ENCODE data around the gene F7.
"Not testable (repeated sequence)": the region's sequence is repeated elsewhere in the genome, so short reads cannot be mapped to it uniquely, and the experiment has no call there.

F7 gene

DNA sequence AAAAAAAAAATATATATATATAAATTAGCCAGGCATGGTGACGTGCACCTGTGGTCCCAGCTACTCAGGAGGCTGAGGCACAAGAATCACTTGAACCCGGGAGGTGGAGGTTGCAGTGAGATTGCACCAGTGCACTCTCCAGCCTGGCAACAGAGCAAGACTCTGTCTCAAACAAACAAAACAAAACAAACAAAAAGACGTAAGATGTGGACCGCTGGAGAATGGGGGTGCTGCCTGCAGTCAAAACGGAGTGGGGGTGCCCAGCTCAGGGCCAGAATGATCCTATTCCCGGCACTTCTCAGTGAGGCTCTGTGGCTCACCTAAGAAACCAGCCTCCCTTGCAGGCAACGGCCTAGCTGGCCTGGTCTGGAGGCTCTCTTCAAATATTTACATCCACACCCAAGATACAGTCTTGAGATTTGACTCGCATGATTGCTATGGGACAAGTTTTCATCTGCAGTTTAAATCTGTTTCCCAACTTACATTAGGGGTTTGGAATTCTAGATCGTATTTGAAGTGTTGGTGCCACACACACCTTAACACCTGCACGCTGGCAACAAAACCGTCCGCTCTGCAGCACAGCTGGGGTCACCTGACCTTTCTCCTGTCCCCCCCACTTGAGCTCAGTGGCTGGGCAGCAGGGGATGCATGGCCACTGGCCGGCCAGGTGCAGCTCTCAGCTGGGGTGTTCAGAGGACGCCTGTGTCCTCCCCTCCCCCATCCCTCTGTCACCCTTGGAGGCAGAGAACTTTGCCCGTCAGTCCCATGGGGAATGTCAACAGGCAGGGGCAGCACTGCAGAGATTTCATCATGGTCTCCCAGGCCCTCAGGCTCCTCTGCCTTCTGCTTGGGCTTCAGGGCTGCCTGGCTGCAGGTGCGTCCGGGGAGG lies at the start of gene F7:
TSS of gene F7 (plus strand) at position 760 of the 889 bp plus-strand sequence. CDS start at position 811, 51 bp downstream.
- no peak for DNase-seq

DNA sequence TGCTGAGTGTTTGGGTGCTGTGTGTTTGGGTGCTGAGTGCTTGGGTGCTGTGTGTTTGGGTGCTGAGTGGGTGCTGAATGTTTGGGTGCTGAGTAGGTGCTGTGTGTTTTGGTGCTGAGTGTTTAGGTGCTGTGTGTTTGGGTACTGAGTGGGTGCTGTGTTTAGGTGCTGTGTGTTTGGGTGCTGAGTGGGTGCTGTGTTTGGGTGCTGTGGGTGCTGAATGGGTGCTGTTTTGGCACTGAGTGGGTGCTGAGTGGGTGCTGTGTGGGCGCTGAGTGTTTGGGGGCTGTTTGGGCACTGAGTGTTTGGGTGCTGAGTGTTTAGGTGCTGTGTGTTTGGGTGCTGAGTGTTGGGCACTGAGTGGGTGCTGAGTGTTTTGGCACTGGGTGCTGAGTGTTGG lies 48.5 kb upstream of the F7 start:
- no peak for DNase-seq

DNA sequence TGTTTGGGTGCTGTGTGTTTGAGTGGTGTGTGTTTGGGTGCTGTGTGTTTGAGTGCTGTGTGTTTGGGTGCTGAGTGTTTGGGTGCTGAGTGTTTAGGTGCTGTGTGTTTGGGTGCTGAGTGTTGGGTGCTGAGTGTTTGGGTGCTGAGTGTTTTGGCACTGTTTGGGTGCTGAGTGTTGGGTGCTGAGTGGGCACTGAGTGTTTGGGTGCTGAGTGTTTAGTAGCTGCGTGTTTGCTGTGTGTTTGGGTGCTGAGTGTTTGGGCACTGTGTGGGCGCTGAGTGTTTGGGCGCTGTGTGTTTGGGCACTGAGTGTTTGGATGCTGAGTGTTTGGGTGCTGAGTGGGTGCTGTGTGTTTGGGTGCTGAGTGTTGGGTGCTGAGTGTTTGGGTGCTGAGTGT lies 48.0 kb upstream of the F7 start:
- not testable (repeated sequence) for DNase-seq

DNA sequence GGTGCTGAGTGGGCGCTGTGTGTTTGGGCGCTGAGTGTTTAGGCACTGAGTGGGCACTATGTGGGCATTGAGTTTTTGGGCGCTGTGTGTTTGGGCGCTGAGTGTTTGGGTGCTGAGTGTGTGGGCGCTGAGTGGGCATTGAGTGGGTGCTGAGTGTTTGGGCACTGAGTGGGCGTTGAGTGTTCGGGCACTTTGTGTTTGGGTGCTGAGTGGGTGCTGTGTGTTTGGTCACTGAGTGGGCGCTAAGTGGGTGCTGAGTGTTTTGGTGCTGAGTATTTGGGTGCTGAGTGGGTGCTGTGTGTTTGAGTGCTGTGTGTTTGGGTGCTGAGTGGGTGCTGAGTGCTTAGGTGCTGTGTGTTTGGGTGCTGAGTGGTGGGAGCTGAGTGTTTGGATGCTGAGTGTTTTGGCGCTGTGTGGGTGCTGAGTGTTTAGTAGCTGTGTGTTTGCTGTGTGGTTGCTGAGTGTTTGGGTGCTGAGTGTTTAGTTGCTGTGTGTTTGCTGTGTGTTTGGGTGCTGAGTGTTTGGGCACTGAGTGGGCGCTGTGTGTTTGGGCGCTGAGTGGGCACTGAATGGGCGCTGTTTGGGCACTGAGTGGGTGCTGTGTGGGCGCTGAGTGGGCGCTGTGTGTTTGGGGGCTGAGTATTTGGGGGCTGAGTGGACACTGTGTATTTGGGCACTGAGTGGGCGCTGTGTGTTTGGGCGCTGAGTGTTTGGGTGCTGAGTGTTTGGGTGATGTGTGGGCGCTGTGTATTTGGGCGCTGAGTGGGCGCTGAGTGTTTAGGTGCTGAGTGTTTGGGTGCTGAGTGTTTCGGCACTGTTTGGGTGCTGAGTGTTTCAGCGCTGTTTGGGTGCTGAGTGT lies 47.2 kb upstream of the F7 start:
- DNase-seq: no peak

DNA sequence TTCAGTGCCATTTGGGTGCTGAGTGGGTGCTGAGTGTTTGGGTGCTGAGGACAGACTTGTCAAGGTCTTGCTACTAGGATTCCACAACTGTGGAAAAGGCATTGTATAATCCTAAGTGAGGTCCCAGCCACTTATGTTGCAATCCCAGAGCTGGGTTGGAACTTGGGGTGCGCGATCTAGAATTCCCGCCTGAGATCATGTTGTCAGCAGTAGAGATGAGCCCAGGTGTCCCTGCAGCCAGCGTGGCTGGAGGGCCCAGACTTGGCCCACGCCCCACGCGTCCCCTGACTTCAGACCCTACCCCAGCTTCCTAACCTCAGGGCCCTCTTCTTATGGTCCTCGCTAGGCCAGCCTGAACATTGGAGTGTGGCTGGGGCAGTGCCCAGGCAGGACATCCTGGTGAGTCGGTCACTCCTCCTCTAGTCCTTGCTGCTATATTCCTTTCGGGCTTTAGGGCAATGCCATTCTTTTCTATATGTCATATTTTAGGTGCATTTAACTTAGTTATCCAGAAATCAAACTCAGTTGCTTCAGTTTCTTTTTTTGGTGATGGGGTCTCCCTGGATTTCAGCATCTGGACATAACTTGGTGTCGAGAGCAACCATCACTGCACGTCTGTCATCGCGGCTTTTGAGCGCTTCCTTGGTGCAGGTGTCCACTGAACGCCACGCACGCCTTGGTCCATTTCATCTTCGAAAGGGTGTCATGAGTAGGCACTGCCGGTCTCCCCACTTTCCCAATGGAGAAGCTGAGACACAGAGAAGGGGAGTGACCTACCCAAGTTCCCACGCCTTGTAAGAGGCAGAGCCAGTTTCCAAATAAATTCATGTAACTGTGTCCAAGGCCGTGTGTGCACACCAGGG lies 46.4 kb upstream of the F7 start:
- DNase-seq: no peak

DNA sequence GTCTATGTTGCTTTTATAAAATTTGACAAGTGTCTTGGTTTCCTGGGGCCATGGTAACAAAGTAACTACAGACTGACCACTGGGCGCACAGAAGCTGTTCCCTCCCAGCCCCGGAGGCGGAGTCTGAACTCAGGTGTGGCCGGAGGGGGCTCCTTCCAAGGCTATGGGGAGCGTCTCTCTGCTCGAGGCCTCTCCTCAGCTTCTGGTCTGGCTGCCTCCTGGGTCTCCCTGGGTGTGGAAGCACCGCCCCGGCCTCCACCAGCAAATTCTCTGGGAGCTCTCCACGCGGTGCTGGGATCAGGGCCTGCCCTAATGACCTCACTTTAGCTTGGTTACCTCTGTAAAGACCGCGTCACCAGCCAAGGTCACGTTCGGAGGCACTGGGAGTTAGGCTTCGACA lies 45.7 kb upstream of the F7 start:
- no peak for DNase-seq

DNA sequence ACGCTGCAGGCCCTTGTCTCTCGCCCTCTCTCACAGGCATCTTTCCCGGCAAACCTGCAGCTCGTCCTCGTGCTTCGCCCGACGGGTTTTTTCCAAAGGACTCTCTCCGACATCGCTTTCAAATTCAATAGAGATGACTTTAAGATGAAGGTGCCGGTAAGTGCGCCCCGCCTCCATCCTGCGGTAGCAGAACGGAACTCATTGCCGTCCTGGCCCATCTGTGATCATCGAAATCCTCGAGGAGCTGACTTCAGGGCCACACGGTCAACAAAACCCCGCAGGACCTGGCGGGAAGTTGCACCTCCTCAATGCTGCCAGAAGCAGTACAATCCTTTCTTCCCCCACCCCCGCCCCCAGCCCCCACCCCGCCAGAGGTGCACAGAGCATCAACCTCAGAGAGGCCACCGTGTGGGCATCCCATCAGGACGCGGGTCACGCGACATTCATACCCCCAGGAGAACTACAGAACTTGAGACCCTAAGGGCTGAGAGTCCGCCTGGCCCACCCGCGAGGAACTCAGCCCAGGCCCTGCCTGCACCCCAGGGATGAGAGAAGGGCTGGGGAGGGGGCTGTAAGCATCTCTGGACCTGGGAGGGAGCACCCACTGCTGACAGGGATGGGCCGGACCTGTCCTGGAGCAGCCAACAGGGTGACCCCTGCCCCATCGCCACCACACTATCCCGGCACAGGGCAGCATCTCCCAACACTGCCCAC lies 44.9 kb upstream of the F7 start:
- no peak for DNase-seq

DNA sequence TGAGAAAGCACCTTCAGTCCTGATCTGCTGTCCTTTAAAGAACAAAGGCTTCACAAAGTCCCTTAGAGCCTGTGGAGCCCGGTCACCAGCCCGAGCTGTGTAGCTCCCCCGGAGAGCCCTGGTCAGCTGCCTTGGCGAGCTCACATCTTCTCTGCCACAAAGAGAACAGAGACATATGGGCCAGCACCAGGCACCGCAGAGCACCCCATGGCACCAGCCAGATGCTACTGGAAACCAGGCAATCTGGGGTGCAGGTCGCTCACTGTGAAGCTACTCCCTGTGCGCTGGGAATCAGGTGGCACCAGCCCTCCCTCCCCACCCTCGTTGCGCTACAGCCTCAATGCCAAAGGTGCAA lies 44.3 kb upstream of the F7 start:
- no peak for DNase-seq

DNA sequence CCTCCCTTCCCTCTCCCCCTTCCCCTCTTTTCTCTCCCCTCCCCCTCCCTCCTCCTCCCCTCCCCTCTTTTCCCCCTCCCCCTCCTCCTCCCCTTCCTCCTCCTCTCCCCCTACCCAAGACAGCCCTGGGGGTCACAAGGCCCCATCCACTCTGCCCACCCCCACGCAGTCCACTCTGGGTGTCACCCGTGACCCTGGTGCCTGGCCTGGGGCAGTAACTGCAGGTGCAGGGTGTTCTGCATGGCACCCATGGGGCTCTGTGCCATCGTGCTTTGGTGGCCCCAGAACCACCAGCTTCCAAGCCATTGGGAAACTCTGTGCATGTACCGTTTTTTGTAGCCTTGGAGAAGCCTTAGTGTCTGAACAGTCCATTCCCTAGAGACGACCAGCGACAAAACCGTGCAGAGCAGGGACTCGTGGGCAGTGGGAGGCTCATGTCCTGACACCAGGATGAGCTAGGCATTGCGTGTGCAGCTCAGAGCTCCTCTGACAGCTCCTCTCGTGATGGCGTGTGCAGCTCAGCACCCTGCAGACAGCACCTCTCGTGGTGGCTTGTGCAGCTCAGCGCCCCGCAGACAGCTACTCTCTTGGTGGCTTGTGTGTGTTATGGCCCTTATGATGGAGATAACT lies 43.7 kb upstream of the F7 start:
- no peak for DNase-seq

DNA sequence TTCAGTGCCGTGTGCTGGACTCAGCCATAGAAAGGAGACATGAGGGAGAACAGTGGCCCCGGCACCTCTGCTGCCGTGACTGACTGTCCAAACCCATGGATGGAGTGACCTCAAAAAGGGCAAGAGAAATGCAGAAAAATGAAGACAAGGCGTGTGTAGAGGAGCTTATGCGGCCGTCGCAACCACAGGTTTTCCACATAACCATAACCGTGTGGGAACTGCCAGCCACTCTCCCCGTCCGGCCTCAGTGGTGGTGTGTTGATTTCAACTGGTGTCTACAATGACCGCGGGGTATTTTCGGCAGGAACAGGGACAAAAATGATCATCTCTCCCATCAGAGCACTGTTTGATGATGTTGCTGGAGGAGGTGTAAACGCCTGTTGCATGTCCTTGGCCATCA lies 42.9 kb upstream of the F7 start:
- no peak for DNase-seq

DNA sequence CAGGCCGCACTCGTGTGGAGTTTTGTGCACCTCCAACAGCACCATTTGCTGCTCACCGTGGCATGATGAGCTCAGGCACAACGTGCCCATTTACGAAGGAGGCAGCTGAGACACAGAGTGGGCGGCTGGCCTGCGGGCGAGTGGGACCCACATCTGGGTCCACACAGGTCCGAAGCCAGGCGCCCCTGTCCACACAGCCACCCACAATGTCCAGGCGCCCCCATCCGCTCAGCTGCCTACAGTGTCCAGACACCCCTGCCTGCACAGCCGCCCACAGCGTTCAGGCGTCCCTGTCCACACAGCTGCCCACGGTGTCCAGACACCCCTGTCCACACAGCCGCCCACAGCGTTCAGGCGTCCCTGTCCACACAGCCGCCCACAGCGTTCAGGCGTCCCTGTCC lies 42.5 kb upstream of the F7 start:
- no peak for DNase-seq

DNA sequence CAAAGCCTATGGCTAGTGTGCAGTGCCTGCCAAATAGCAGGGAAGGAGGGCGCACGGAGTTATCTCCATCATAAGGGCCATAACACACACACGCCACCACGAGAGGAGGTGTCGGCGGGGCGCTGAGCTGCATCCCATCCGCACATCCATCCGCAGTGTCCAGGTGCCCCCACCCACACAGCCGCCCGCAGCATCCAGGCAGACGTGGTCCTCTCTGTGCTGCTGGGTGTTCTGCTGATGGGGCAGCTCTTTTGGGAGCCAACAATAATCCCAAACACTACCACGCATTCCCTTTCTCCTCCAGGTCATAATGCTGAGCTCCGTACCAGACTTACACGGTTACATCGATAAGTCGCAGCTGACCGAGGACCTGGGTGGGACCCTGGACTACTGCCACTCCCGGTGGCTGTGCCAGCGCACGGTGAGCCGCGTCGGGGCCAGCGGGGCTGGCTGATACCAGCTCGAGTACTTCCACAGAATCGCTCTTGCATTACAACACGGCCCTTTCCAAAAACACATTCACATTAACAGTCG lies 41.5 kb upstream of the F7 start:
- DNase-seq: no peak

DNA sequence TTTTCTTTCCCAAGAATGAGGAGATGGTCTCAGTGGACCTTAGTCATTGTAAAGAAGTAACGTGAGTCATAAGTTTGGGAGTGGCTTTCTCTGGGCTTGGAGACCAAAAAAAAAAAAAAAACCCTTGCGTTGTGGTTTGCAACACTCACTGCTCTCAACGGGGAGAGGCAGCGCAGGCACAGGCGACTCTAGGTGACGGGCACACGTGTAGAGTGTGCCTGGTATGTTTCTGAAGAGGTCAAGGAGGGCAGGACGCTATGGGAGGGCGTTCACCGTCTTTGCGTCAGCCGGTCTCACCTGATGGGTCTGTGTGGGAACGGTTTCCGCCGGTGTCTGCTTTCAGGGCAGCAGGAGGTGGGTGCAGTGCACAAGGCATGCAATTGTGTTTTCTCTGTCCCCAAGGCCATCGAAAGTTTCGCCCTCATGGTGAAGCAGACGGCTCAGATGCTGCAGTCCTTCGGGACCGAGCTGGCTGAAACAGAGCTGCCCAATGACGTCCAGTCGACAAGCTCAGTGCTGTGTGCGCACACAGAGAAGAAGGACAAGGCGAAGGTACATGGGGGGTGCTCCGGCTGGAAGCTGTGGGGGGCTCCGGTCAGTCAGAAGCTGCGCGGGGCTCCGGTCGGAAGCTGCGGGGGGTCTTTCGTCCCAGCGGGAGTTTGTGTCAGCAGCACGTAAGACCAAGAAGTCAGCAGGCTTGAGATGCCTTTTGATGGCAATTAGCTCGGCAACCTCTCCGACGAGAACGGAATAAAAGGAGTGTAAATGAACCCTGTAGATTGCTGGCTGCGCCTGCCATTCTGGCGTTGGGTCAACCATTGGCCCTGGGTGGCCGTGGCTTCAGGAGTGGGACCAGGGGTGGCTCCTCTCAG lies 40.8 kb upstream of the F7 start:
- no peak for DNase-seq

DNA sequence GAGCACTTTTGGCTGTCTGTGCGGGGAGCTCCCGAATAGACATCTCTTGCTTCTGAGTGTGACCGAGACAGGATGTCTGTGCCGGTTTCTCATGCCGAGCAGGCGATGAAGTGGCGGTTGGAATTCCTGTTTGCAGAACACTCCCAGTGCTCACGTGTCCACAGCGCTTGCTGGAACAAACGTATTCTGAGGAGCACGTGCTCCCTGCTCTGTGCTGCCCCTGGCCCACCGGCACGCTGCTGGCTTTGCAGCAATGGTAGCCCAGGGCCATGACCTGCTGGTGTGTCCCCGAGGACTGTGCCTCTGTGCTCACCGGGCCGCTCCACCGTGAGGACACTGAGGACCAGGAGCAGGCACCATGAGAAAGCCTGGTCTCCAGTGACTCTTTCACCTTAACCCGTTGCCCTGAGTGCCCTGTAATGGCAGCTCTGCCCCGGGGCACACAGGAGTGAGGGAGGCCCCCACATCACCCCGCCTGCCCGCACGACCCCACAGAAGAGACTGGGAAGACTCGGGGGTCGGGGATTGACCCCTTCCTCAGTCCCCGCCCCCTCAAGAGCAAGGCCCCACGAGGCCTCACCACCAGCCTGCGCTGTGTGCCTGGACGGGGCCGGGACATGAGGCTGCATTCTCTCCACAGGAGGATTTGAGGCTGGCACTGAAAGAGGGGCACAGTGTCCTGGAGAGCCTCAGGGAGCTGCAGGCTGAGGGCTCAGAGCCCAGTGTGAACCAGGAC lies 40.0 kb upstream of the F7 start:
- no peak for DNase-seq

DNA sequence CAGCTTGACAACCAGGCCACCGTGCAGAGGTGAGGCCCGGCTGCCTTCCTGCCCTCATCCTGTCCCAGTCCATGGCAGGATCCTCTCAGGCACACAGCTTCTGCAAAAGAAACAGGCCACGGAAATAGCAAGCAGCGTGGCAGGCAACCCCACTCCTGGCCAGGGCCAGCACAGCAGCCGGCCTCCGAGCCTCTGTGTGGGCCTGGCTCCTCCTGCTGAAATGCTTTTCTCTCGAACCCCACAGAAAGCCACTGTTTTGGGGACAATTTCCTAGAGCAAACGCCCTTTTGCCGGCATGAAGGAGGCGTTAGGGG lies 39.5 kb upstream of the F7 start:
- DNase-seq: no peak

DNA sequence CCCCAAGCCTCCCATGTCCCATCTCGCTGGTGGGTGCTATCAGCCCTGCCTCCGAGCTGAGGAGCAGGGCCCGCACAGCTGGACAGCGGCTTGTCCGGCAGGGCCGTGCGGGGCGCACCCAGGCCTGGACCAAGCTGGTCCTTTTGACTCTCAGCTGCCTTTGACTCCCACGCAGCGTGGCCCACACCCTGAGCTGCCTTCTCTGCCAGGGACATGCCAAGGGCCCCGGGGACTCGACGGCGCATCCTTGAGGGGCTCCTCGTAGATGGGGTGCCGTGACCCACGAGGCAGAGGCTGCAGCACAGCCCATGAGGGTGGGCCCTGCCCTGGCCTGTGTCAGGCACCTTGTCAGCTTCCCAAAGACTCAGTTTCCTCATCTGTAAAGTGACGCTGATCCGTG lies 38.8 kb upstream of the F7 start:
- DNase-seq: no peak

DNA sequence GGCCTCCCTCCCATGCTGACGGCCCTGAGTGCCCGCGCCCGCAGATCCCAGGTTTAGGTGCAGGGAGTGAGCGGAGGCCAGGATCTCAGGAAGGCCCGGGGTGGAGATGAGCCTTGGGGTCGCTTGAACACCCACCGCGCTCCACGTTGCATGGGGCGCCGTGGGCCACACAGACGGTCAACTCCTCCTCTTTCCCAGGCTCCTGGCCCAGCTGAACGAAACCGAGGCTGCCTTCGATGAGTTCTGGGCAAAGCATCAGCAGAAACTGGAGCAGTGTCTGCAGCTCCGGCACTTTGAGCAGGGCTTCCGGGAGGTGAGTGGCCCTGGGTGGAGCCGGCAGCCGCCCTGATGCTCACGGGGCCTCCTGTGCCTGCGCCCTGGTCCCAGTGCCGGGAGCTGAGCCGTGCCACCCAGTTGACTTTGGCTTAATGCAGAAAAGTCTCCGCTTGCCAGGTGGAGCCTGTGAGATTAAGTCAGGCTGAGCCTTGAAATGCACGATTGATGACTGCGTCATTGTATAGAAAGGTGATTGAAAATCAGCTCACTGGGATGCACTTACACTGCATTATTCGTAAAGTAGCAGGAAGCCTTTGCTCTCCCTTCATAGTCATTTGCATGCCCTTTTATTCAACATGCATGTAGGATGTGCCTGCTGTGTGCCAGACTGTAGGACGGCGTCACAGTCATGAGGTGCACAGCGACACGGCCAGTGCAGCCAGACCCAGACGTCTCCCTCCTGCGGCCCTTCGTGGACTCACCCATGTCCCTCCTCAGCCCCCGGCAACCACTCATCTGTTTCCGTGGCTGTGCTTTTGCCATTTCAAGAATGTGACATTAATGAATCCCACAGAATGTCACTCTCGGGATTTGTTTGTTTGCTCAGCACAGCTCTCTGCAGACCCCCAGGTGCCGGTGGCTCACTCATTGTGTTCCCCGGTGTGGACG lies 35.5 kb upstream of the F7 start:
- no peak for DNase-seq

DNA sequence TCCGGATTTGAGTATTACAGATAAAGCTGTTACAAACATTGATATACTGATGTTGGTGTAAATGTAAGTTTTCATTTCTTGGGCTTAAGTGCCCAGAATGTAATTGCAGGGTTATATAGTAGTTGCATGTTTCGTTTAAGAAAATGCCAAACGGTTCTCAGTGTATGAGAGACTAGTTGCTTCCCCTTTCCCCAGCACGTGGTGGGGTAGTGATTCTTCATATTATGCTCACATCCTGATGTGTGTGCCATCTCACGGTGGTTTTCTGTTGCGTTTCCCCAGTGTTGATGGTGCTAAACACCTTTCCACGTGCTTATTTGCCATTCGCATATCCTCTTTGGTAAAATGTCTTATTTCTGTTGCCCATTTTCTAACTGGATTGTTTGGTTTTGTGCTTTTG lies 34.7 kb upstream of the F7 start:
- DNase-seq: no peak

DNA sequence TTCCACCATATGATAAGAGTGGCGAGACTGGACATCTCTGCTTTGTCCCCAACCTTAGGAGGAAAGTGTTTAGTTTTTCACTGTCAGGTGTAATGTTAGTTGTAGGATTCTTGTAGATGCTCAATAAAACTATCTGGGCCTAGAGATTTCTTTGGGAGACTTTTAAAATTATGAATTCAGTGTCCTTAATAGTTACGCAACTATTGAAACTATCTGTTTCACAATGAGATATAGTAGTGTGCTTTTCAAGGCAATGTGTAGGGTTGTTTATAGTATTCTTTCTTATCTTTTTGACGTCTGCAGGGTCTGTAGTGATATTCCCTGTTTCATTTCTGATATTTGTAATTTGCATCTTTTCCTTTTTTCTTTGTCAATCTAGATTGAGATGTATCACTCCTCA lies 33.2 kb upstream of the F7 start:
- DNase-seq: no peak
